HCT116 (cell line): ENCODE measurements around the gene OTULINL. TPM values are rescaled to one million over a fixed set of nuclear protein-coding genes. Genes with fewer than 3 reads are reported as not detected.

Experiments used
- ATAC-seq: fragments of 200-7000 bp; cut with Tn5 transposase; 2 replicates; pipeline ENCODE4 v1.9.1; 2020; ENCODE audit warnings: mild to moderate bottlenecking, moderate library complexity
- BruUV-seq: library from RNA; stranded (reverse); fragments of 400-500 nt; replicated peaks from 2 replicates; lab custom pipeline; 2021; lab: Mats Ljungman, UMichigan
- CTCF ChIA-PET: fragments of 300-600 bp; sonication (Branson Sonifier 250); formaldehyde crosslinking; loops from one replicate; lab custom pipeline; 2021; ENCODE audit warnings: antibody characterized with exemption; lab: Charles Lee
- POLR2A ChIA-PET: fragments of 300-600, 350-600 bp; sonication (Branson Sonifier 250); formaldehyde crosslinking; loops from one replicate; lab custom pipeline; 2021; ENCODE audit warnings: antibody characterized with exemption; lab: Charles Lee
- RAD21 ChIA-PET, 2 experiments: fragments of 300-600 bp; sonication (Branson Sonifier 250); formaldehyde crosslinking; loops; one replicate each; lab custom pipeline; 2023; ENCODE audit warnings: low total read pairs in 2 of 2; ENCODE audit not compliant: uncharacterized antibody in 2 of 2, unreplicated experiment in 2 of 2, low non-redundant PET in 1 of 2; lab: Charles Lee
- DNase-seq: peaks from one replicate; pipeline ENCODE4 v3.0.0-alpha.2; 2010; ENCODE audit warnings: low read depth, low spot score
- H2AFZ ChIP-seq: fragments of 200-600 bp; shearing (Covaris generic), sonication (generic); 2 replicates; pipeline ENCODE4 v1.6.1; 2017; ENCODE audit warnings: low read depth, mixed run types, mixed read lengths, antibody characterized with exemption, low read length; ENCODE audit not compliant: poor library complexity, severe bottlenecking
- H3K27ac ChIP-seq: 2 replicates; pipeline ENCODE4 v1.5.1; 2012; ENCODE audit warnings: low read depth, low read length
- H3K27me3 ChIP-seq: fragments of 200-600 bp; sonication (generic); 2 replicates; pipeline ENCODE4 v1.6.1; 2016; ENCODE audit warnings: mixed run types, low read length, mixed read lengths; ENCODE audit not compliant: insufficient read depth
- H3K36me3 ChIP-seq, 2 experiments: fragments of 200-500 bp in 1 of 2; fragments of 200-600 bp in 1 of 2; sonication (Bioruptor generic) in 1 of 2; sonication (generic) in 1 of 2; 2 replicates each; pipeline versions ENCODE4 v1.5.1 to v1.6.1; 2014 to 2016; ENCODE audit warnings: low read length in 2 of 2, inconsistent platforms in 1 of 2, mixed read lengths in 1 of 2, mixed run types in 1 of 2; ENCODE audit not compliant: insufficient read depth in 2 of 2, control insufficient read depth in 1 of 2
- H3K4me1 ChIP-seq, 2 experiments: fragments of 200-600 bp in 1 of 2; sonication (generic) in 1 of 2; 2 replicates each; pipeline versions ENCODE4 v1.5.1 to v1.6.1; 2012 to 2017; ENCODE audit warnings: low read length in 2 of 2, inconsistent platforms in 1 of 2, mild to moderate bottlenecking in 1 of 2, mixed read lengths in 1 of 2, mixed run types in 1 of 2, moderate library complexity in 1 of 2; ENCODE audit not compliant: insufficient read depth in 2 of 2, control insufficient read depth in 1 of 2
- H3K4me2 ChIP-seq: fragments of 200-600 bp; sonication (generic); 2 replicates; pipeline ENCODE4 v1.6.1; 2017; ENCODE audit warnings: mixed run types, low read length, mixed read lengths
- H3K4me3 ChIP-seq, 2 experiments: fragments of 200-600 bp in 1 of 2; sonication (generic) in 1 of 2; replicated peaks in 1 of 2; 2 replicates each; pipeline ENCODE4 v1.5.1; 2011 to 2016; ENCODE audit warnings: low read length in 2 of 2, control low read depth in 1 of 2, low read depth in 1 of 2, mild to moderate bottlenecking in 1 of 2, mixed read lengths in 1 of 2, mixed run types in 1 of 2
- H3K79me2 ChIP-seq: fragments of 200-600 bp; sonication (generic); 2 replicates; pipeline ENCODE4 v1.6.1; 2017; ENCODE audit warnings: mild to moderate bottlenecking, mixed run types, low read length, moderate library complexity, mixed read lengths; ENCODE audit not compliant: insufficient read depth
- H3K9ac ChIP-seq: fragments of 200-600 bp; sonication (generic); 2 replicates; pipeline ENCODE4 v1.6.1; 2016; ENCODE audit warnings: low read length, mixed read lengths
- H3K9me2 ChIP-seq: fragments of 200-600 bp; sonication (generic), shearing (Covaris generic); 2 replicates; pipeline ENCODE4 v1.6.1; 2017; ENCODE audit warnings: mixed run types, mild to moderate bottlenecking, moderate library complexity; ENCODE audit not compliant: insufficient read depth
- H3K9me3 ChIP-seq, 2 experiments: fragments of 200-500 bp in 1 of 2; fragments of 200-600 bp in 1 of 2; sonication (Bioruptor generic) in 1 of 2; sonication (generic) in 1 of 2; 2 replicates each; pipeline ENCODE4 v1.6.1; 2014 to 2017; ENCODE audit warnings: low read length in 2 of 2, mixed read lengths in 2 of 2, inconsistent platforms in 1 of 2, low read depth in 1 of 2, mild to moderate bottlenecking in 1 of 2, mixed run types in 1 of 2, moderate library complexity in 1 of 2; ENCODE audit not compliant: control insufficient read depth in 1 of 2, insufficient read depth in 1 of 2
- H4K20me1 ChIP-seq: fragments of 200-600 bp; sonication (generic), shearing (Covaris generic); 2 replicates; pipeline ENCODE4 v1.6.1; 2017; ENCODE audit warnings: mixed run types, mild to moderate bottlenecking, moderate library complexity; ENCODE audit not compliant: insufficient read depth
- CBX3 ChIP-seq: IDR thresholded peaks from 2 replicates; pipeline ENCODE4 v1.6.1; 2012; ENCODE audit warnings: low read depth
- CEBPB ChIP-seq: IDR thresholded peaks from 2 replicates; pipeline ENCODE4 v1.6.1; 2012; ENCODE audit warnings: low read depth
- ELF1 ChIP-seq: IDR thresholded peaks from 2 replicates; pipeline ENCODE4 v1.6.1; 2012; ENCODE audit warnings: low read depth, borderline replicate concordance
- EZH2 ChIP-seq: fragments of 200-600 bp; sonication (generic); IDR thresholded peaks from 2 replicates; pipeline ENCODE4 v1.6.1; 2017; ENCODE audit warnings: antibody characterized with exemption, mixed run types
- FOSL1 ChIP-seq: IDR thresholded peaks from 2 replicates; pipeline ENCODE4 v1.6.1; 2012; ENCODE audit warnings: low read depth
- RAD21 ChIP-seq: IDR thresholded peaks from 2 replicates; pipeline ENCODE4 v1.6.1; 2012; ENCODE audit warnings: low read depth, mild to moderate bottlenecking
- SIN3A ChIP-seq: IDR thresholded peaks from 2 replicates; pipeline ENCODE4 v1.6.1; 2012; ENCODE audit warnings: low read depth
- TCF7L2 ChIP-seq: IDR thresholded peaks from 2 replicates; pipeline ENCODE4 v1.7.0; 2011; ENCODE audit warnings: borderline replicate concordance, inconsistent platforms; ENCODE audit not compliant: insufficient read depth, insufficient read length; ENCODE audit errors: extremely low read depth
- YY1 ChIP-seq: IDR thresholded peaks from 2 replicates; pipeline ENCODE4 v1.6.1; 2011; ENCODE audit warnings: low read length, low read depth, moderate library complexity, mild to moderate bottlenecking; ENCODE audit not compliant: insufficient replicate concordance; ENCODE audit errors: extremely low read depth
- ZNF274 ChIP-seq: fragments of 200-500 bp; sonication (Bioruptor generic); IDR thresholded peaks from 2 replicates; pipeline ENCODE4 v1.6.1; 2014; ENCODE audit warnings: mild to moderate bottlenecking, low read depth, low read length, inconsistent platforms
- intact Hi-C: fragments of 100-400 bp; cut with micrococcal nuclease; formaldehyde crosslinking; loops from 2 replicates; pipeline ENCODE4 v1.10.0; 2022
- total RNA-seq: library from RNA; stranded (reverse); gene quantifications from one replicate; pipeline ENCODE4 v1.2.1, GENCODE V29; 2021; ENCODE audit not compliant: unreplicated experiment

The OTULINL gene
- total RNA-seq, 1 experiment from 2014 or later: 8.8 TPM

- TF ChIP-seq RAD21: no peak
Measured at GRCh38 chr5:14557791-14558415, 23.7 kb upstream of the OTULINL start (continued).

- no peaks in the 10 kb centered on the region for H3K79me2 ChIP-seq
- H3K9me3 ChIP-seq: no peaks in the 10 kb centered on the region
- no peak overlapping the region for H3K9ac ChIP-seq
- H3K36me3 ChIP-seq: no peaks in the 10 kb centered on the region
- H3K9me2 ChIP-seq: no peaks in the 10 kb centered on the region; the same call in 1 of the 2 replicates
- POLR2A ChIA-PET: no interaction called here
- ATAC-seq (no peak), DNase-seq (no peak)
- RAD21 ChIA-PET: no interaction called here
- no peaks in the 10 kb centered on the region for H4K20me1 ChIP-seq
- H3K4me2 ChIP-seq: no peak overlapping the region
- no peak overlapping the region for H3K27ac ChIP-seq
- no peak overlapping the region for H2AFZ ChIP-seq
- TF ChIP-seq YY1: no peak
- H3K27me3 ChIP-seq: no peaks in the 10 kb centered on the region
- H3K4me3 ChIP-seq: no peak overlapping the region
- no peaks in the 10 kb centered on the region for H3K4me1 ChIP-seq
- CTCF ChIA-PET: no interaction called here
- BruUV-seq: no TSS peak
- intact Hi-C loops: no loop called here
Measured at GRCh38 chr5:14560091-14560595, 21.4 kb upstream of the OTULINL start.

- no peaks in the 10 kb centered on the region; the same call in 1 of the 2 replicates for H3K9me2 ChIP-seq
- H3K27ac ChIP-seq: no peak overlapping the region
- no peaks in the 10 kb centered on the region for H3K9me3 ChIP-seq
- RAD21 ChIA-PET: no interaction called here
- ATAC-seq (no peak), DNase-seq (no peak)
- H3K4me2 ChIP-seq: no peak overlapping the region
- no peak for TF ChIP-seq YY1
- no peak for TF ChIP-seq CEBPB
- no peak for TF ChIP-seq FOSL1
- TF ChIP-seq CBX3: no peak
- TF ChIP-seq SIN3A: no peak
- TF ChIP-seq EZH2: no peak
- TF ChIP-seq ZNF274: no peak
- TF ChIP-seq TCF7L2: no peak
- no peak for TF ChIP-seq ELF1
- H2AFZ ChIP-seq: no peak overlapping the region
- no peaks in the 10 kb centered on the region for H3K27me3 ChIP-seq
- H3K36me3 ChIP-seq: no peaks in the 10 kb centered on the region
- H3K9ac ChIP-seq: no peak overlapping the region
- CTCF ChIA-PET: no interaction called here
- POLR2A ChIA-PET: no interaction called here
- H3K4me1 ChIP-seq: no peaks in the 10 kb centered on the region
- no TSS peak for BruUV-seq
- no peak overlapping the region for H3K4me3 ChIP-seq
- intact Hi-C loops: no loop called here
- no peaks in the 10 kb centered on the region for H3K79me2 ChIP-seq
- H4K20me1 ChIP-seq: no peaks in the 10 kb centered on the region
Measured at GRCh38 chr5:14561741-14562140, 19.9 kb upstream of the OTULINL start.
